ENCODE results near the gene ACOT11.
"Not testable (repeated sequence)": the region's sequence is repeated elsewhere in the genome, so short reads cannot be mapped to it uniquely, and the experiment has no call there.

The ACOT11 gene

DNA sequence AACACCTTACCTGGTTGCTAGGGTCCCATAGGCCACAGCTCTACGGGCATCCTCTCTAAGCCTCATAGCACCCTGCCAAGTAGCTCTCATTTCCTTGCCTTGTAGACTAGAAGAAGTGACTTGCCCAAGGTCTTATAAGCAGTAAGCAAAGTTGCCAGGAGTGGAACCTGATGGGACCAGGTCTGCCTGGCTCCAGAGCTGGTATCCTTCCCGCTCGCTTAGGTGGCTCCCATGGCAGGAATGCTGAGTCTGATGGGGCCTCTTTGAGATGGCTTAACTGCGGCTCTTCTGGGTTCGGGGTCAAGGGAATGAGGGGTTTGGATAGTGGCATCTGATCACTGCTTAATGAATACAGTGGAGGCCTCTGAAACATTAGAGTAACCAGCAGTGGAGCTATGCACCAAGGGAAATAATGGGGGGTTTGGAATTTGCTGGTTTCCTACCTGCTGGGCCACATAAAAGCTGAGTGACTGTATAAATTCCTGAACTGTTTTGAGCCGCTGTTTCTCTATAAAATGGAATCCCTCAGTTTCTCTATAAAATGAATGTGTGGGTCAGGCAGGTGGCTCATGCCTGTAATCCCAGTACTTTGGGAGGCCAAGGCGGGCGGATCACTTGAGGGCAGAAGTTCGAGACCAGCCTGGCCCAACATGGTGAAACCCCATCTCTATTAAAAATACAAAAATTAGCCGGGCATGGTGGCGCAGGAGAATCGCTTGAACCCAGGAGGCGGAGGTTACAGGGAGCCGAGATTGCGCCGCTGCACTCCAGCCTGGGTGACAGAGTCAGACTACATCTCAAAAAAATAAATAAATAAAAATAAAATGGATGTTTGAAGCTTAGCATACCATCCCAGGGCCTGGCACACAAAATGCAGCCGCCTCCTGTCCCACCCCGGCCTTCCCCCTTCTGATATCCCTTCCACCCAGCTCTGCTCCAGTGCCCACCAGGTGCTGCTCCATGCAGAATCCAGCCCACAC is 62.9 kb downstream of the ACOT11 start:
- DNase-seq = no peak

- no peak for DNase-seq
Measured at GRCh38 chr1:54611621-54612020, 63.6 kb downstream of the ACOT11 start.

GRCh38 chr1:54614024-54614423 is 66.0 kb downstream of the ACOT11 start:
- no peak for DNase-seq

GRCh38 chr1:54614563-54614962 is 66.5 kb downstream of the ACOT11 start:
- no peak for DNase-seq

GRCh38 chr1:54615531-54616279 is 67.7 kb downstream of the ACOT11 start:
- no peak for DNase-seq

- DNase-seq = no peak
Measured at GRCh38 chr1:54619749-54620148, 71.7 kb downstream of the ACOT11 start.

- no peak for DNase-seq
Measured at GRCh38 chr1:54623216-54624007, 75.4 kb downstream of the ACOT11 start, which contains the start of gene FAM151A. FAM151A (minus strand) TSS chr1:54623525; CDS start chr1:54623395, 130 bp downstream.

- DNase-seq = no peak
Measured at GRCh38 chr1:54624466-54625464, 76.7 kb downstream of the ACOT11 start.

DNA sequence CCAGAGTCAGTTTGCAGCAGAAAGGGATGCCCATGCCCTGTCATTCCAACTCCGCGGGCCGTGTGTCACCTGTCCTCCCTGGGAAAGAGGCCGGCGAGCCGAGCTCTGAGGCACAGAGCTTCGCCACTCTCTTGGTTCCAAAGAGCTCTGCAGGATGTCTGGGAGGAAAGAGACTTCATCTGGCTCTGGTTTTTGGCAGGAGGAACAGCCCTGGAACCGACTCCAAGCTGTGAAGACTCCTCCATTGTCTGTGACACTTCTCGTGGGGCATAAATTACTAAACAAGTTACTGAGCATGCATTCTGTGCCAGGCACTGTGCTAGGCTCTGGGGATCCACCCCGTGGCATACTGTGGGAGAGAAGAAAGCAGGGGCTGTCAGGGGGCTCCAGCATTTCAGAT is 79.2 kb downstream of the ACOT11 start:
- DNase-seq = no peak

- not testable (repeated sequence) for DNase-seq
Measured at GRCh38 chr1:54635804-54636203, 87.8 kb downstream of the ACOT11 start.

DNA sequence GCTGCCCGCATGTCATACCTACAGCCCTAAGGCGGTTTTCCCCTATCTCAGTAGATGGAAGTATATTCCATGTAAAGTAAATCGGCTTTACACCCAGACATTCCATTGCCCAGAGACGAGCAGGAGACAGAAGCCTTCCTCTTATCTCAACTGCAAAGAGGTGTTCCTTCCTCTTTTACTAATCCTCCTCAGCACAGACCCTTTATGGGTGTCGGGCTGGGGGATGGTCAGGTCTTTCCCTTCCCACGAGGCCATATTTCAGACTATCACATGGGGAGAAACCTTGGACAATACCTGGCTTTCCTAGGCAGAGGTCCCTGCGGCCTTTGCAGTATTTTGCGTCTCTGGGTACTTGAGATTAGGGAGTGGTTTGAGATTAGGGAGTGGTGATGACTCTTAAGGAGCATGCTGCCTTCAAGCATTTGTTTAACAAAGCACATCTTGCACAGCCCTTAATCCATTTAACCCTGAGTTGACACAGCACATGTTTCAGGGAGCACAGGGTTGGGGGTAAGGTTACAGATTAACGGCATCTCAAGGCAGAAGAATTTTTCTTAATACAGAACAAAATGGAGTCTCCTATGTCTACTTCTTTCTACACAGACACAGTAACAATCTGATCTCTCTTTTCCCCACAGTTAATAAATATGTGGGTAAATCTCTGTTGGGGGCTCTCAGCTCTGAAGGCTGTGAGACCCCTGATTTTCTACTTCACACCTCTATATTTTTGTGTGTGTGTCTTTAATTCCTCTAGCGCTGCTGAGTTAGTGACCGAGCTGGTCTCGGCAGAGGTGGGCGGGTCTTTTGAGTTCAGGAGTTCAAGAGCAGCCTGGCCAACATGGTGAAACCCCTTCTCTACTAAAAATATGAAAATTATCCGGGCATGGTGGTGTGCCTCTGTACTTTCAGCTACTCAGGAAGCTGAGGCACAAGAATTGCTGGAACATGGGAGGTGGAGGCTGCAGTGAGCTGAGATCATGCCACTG is 88.7 kb downstream of the ACOT11 start:
- not testable (repeated sequence) for DNase-seq

- no peak for DNase-seq
Measured at GRCh38 chr1:54640361-54640760, 92.3 kb downstream of the ACOT11 start.

GRCh38 chr1:54640863-54641836 is 93.1 kb downstream of the ACOT11 start, which contains the start of gene MROH7:
MROH7 (plus strand) TSS chr1:54641786; CDS start chr1:54652927, 11,141 bp downstream.
- no peak for DNase-seq

- DNase-seq = no peak
Measured at GRCh38 chr1:54643736-54644135, 95.7 kb downstream of the ACOT11 start.

GRCh38 chr1:54645806-54646676 is 98.0 kb downstream of the ACOT11 start:
- DNase-seq = no peak

- DNase-seq = no peak
Measured at GRCh38 chr1:54649130-54649898, 101.3 kb downstream of the ACOT11 start.

GRCh38 chr1:54649921-54650320 is 101.9 kb downstream of the ACOT11 start:
- DNase-seq = no peak

Data from left hindlimb (tissue), 1 donor.